ENCODE results near the gene ADAMTS8. TPM values are rescaled to one million over a fixed set of nuclear protein-coding genes. Genes with fewer than 3 reads are reported as not detected.

Gene ADAMTS8
- total RNA-seq, 1 donor from 2014 or later: not detected

Other genes starting within 250 kb of the ADAMTS8 start
- gene ZBTB44, start 113.7 kb downstream of the ADAMTS8 start, total RNA-seq: 53.3 and 55.6 TPM in 2 replicates
- 0.02 TPM in 2 replicates for gene ADAMTS15, start 20.0 kb upstream of the ADAMTS8 start, total RNA-seq